Hepatocyte (in vitro differentiated cells): ENCODE results near the gene CLSTN1. TPM values are rescaled to one million over a fixed set of nuclear protein-coding genes. Genes with fewer than 3 reads are reported as not detected.

Experiments
- DNase-seq: peaks from one replicate; pipeline ENCODE4 v3.0.0-alpha.2; 2016; ENCODE audit warnings: low spot score
- H2AFZ ChIP-seq: fragments of 200-600 bp; sonication (generic); 2 replicates; pipeline ENCODE4 v1.6.0; 2016; ENCODE audit warnings: antibody characterized with exemption, mild to moderate bottlenecking
- H3K27ac ChIP-seq: fragments of 200-600 bp; sonication (generic); 2 replicates; pipeline ENCODE4 v1.5.1; 2016; ENCODE audit warnings: mild to moderate bottlenecking
- H3K27me3 ChIP-seq: fragments of 200-600 bp; sonication (generic); 2 replicates; pipeline ENCODE4 v1.6.1; 2016
- H3K36me3 ChIP-seq: fragments of 200-600 bp; sonication (generic); replicated peaks from 2 replicates; pipeline ENCODE4 v1.5.1; 2016; ENCODE audit warnings: low read depth; ENCODE audit not compliant: insufficient read depth
- H3K4me1 ChIP-seq: fragments of 200-600 bp; sonication (generic); 2 replicates; pipeline ENCODE4 v1.5.1; 2016; ENCODE audit warnings: mild to moderate bottlenecking, moderate library complexity; ENCODE audit not compliant: insufficient read depth
- H3K4me2 ChIP-seq: fragments of 200-600 bp; sonication (generic); 2 replicates; pipeline ENCODE4 v1.6.0; 2016
- H3K4me3 ChIP-seq: fragments of 200-600 bp; sonication (generic); 2 replicates; pipeline ENCODE4 v1.5.1; 2016; ENCODE audit warnings: mild to moderate bottlenecking
- H3K79me2 ChIP-seq: fragments of 200-600 bp; sonication (generic); 2 replicates; pipeline ENCODE4 v1.6.0; 2017; ENCODE audit warnings: mild to moderate bottlenecking
- H3K9me2 ChIP-seq: fragments of 200-600 bp; sonication (generic); replicated peaks from 2 replicates; pipeline ENCODE4 v1.6.0; 2017; ENCODE audit warnings: mild to moderate bottlenecking; ENCODE audit not compliant: insufficient read depth
- H3K9me3 ChIP-seq: fragments of 200-600 bp; sonication (generic); 2 replicates; pipeline ENCODE4 v1.5.1; 2016; ENCODE audit warnings: low read depth, mild to moderate bottlenecking
- H4K20me1 ChIP-seq: fragments of 200-600 bp; sonication (generic); 2 replicates; pipeline ENCODE4 v1.6.0; 2016; ENCODE audit warnings: mild to moderate bottlenecking; ENCODE audit not compliant: insufficient read depth, poor library complexity, severe bottlenecking
- EZH2 ChIP-seq: fragments of 200-600 bp; sonication (generic); IDR thresholded peaks from 2 replicates; pipeline ENCODE4 v1.6.1; 2016; ENCODE audit warnings: antibody characterized with exemption, mild to moderate bottlenecking, borderline replicate concordance
- EZH2phosphoT487 ChIP-seq: fragments of 200-600 bp; sonication (generic); IDR thresholded peaks from one replicate; pipeline ENCODE4 v1.6.1; 2018; ENCODE audit warnings: antibody characterized with exemption, mild to moderate bottlenecking, low read depth, moderate library complexity; ENCODE audit not compliant: unreplicated experiment, severe bottlenecking
- WGBS: methylation state at CpG from one replicate; pipeline ENCODE4 v1.1.6; 2016; ENCODE audit warnings: low lambda C conversion rate; ENCODE audit errors: missing lambda C conversion rate; 5-methylcytosine and 5-hydroxymethylcytosine counted together
- polyA plus RNA-seq: library from polyadenylated mRNA; unstranded; fragments of >200 nt; fragmentation: Nextera tagmentation; extraction: Ambion mirVana; gene quantifications from 2 replicates; pipeline ENCODE4 v1.2.1, GENCODE V29; 2016
- total RNA-seq: library from RNA; depleted of rRNA; stranded (reverse); fragments of >200 nt; gene quantifications from 2 replicates; pipeline ENCODE4 v1.2.3, GENCODE V29; 2014
- TF ChIP-seq, protein P1 (sequence below): fragments of 200-600 bp; sonication (generic); IDR thresholded peaks from 2 replicates; pipeline ENCODE4 v1.5.1; 2016; ENCODE audit warnings: antibody characterized with exemption, mild to moderate bottlenecking; ENCODE audit not compliant: poor library complexity

CLSTN1 gene
- total and polyA plus RNA-seq, 2 experiments from 2014 or later = 47.7 to 74.2 TPM

DNA sequence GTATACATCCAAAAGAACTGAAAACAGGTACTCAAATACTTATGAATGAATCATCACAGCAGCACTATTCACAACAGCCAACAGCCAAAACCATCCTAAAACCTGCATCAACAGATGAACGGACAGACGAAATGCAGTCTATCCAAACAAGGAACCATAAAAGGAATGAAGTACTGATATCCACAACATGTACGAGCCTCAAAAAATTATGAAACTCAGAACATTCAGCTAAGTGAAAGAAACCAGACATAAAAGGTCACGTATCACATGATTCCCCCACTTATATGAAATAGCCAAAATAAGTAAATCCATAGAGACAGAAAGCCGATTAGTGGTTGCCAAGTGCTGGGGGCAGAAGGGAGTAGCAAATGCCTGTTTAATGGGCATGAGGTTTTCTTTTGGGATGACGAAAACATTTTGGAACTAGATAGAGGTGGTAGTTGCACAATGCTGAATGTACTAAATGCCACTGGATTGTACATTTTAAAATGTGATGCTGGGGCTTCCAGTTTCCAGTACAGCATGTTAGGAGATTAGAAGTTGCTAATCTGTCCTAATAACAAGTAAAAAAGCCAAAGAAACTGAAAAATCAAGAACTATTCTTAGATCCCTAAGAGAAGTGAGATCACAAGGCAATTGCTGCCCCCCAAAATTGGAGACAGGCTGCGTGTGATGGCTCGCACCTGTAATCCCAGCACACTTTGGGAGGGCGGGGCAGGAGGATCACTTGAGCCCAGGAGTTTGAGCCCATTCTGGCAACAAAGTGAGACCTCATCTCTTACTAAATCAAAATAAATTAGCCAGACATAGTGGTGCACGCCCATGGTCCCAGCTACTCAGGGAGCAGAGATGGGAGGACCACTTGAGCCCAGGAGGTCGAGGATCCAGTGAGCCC is 25.3 kb downstream of the CLSTN1 start:
- no peak overlapping the region for H3K4me3 ChIP-seq
- 79% methylated on average over 11 of the region's 11 CpGs for WGBS
- TF ChIP-seq, protein P1, sequence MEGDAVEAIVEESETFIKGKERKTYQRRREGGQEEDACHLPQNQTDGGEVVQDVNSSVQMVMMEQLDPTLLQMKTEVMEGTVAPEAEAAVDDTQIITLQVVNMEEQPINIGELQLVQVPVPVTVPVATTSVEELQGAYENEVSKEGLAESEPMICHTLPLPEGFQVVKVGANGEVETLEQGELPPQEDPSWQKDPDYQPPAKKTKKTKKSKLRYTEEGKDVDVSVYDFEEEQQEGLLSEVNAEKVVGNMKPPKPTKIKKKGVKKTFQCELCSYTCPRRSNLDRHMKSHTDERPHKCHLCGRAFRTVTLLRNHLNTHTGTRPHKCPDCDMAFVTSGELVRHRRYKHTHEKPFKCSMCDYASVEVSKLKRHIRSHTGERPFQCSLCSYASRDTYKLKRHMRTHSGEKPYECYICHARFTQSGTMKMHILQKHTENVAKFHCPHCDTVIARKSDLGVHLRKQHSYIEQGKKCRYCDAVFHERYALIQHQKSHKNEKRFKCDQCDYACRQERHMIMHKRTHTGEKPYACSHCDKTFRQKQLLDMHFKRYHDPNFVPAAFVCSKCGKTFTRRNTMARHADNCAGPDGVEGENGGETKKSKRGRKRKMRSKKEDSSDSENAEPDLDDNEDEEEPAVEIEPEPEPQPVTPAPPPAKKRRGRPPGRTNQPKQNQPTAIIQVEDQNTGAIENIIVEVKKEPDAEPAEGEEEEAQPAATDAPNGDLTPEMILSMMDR = no peak
- TF ChIP-seq EZH2 (no peak), EZH2phosphoT487 (no peak)
- H3K9me2 ChIP-seq = no peaks in the 10 kb centered on the region
- H3K27ac ChIP-seq = peak overlapping the region; percentile 35
- no peak overlapping the region for H2AFZ ChIP-seq
- no peaks in the 10 kb centered on the region for H3K27me3 ChIP-seq
- H4K20me1 ChIP-seq = peaks cover 21% of the 10 kb centered on the region
- H3K79me2 ChIP-seq = peaks cover 93% of the 10 kb centered on the region
- no peaks in the 10 kb centered on the region for H3K36me3 ChIP-seq
- H3K9me3 ChIP-seq = no peaks in the 10 kb centered on the region
- peak overlapping the region; percentile 28 for H3K4me2 ChIP-seq
- peaks cover 6% of the 10 kb centered on the region for H3K4me1 ChIP-seq
- peak; percentile 26 for DNase-seq

DNA sequence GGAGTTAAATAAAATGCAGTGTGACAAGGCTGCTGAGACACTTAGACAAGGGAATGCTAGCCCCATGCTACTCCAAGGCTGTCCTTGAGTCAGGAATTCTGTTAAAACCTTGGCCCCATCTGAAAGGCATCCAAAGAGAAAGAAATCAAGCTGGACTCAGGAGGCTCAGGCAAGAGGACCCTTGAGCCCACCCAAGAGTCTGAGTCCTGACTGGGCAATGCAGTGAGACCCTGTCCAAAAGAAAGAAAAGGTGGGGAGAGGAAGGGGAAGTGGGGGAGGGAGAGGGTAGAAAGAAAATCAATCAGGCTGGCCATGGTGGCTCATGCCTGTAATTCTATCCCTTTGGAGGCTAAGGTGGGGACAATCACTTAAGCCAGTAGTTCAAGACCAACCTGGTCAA is 26.7 kb downstream of the CLSTN1 start:
- DNase-seq = no peak
- H3K79me2 ChIP-seq = peaks cover 93% of the 10 kb centered on the region
- peaks cover 24% of the 10 kb centered on the region for H4K20me1 ChIP-seq
- no peak overlapping the region for H3K4me3 ChIP-seq
- H3K4me1 ChIP-seq = peaks cover 10% of the 10 kb centered on the region
- no peaks in the 10 kb centered on the region for H3K9me3 ChIP-seq
- no peaks in the 10 kb centered on the region for H3K9me2 ChIP-seq
- H3K27ac ChIP-seq = no peak overlapping the region
- TF ChIP-seq, protein P1 = no peak
- TF ChIP-seq EZH2 (no peak), EZH2phosphoT487 (no peak)
- no peaks in the 10 kb centered on the region for H3K36me3 ChIP-seq
- no peak overlapping the region for H3K4me2 ChIP-seq
- no peaks in the 10 kb centered on the region for H3K27me3 ChIP-seq
- H2AFZ ChIP-seq = no peak overlapping the region

DNA sequence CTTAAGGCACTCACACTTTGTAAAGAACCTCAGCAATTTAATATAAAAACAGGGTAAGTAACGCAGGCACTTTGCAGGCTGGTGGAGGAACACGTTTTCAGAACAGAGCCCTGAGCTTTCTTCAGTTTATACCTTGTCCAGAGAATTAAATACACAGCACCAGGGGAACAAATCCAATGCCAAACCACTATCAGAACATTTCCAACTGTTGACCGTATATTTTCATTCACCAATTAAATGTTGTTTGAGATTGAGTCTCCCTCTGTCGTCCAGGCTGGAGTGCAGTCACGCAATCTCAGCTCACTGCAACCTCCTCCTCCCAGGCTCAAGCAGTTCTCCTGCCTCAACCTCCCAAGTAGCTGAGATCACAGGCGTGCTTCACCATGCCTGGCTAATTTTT is 29.7 kb downstream of the CLSTN1 start:
- peaks cover 94% of the 10 kb centered on the region for H3K79me2 ChIP-seq
- no peak overlapping the region for H3K27ac ChIP-seq
- H3K9me2 ChIP-seq = no peaks in the 10 kb centered on the region
- peaks cover 20% of the 10 kb centered on the region for H4K20me1 ChIP-seq
- 88% methylated on average over 6 of the region's 6 CpGs for WGBS
- no peak overlapping the region for H3K4me3 ChIP-seq
- peaks cover 10% of the 10 kb centered on the region for H3K4me1 ChIP-seq
- no peaks in the 10 kb centered on the region for H3K27me3 ChIP-seq
- H3K4me2 ChIP-seq = no peak overlapping the region
- TF ChIP-seq EZH2phosphoT487 = no peak
- TF ChIP-seq, protein P1 = no peak
- TF ChIP-seq EZH2 = no peak
- DNase-seq = no peak
- H2AFZ ChIP-seq = no peak overlapping the region
- H3K9me3 ChIP-seq = no peaks in the 10 kb centered on the region
- no peaks in the 10 kb centered on the region for H3K36me3 ChIP-seq
